ENCODE results near the gene EZR. TPM values are rescaled to one million over a fixed set of nuclear protein-coding genes. Genes with fewer than 3 reads are reported as not detected.
A peak's percentile ranks its signal among the peaks of the same experiment; 100 is the strongest.
"Not testable (repeated sequence)": the region's sequence is repeated elsewhere in the genome, so short reads cannot be mapped to it uniquely, and the experiment has no call there.

Gene EZR
- polyA plus RNA-seq, 3 donors from 2014 or later, result 129 to 153 (median 139) TPM

DNA sequence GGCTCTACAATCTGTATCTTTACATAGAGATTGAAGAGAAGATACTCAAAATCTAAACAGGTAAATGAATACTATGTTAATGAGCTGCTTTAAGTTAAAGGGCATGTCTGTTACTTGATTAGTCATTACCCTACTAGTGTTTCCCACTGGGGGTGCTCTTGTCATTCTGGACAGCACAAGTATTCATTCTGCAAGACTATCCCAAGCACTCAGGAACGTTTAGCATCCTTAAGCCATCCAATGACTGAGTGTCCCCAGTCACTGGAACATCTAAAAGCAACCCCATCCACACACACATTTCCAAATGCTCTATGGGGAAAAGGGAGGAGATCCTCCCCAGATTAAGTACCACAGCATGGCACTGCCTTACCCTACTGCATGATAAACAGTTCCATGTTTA, 25.7 kb downstream of the EZR start:
- H3K36me3 Mint-ChIP-seq, result no peaks in the 10 kb centered on the region
- peak; percentile 28 to 52 (median 40) for DNase-seq
- H3K27me3 Mint-ChIP-seq (ENCODE audit: low read depth in 3 of 3), result peaks cover 0 to 9% (median 0%) of the 10 kb centered on the region in 3 donors
- H3K4me1 Mint-ChIP-seq, result peaks cover 78 to 88% of the 10 kb centered on the region in 2 donors
- H3K27ac Mint-ChIP-seq, result peak overlapping the region in 4 of 6 donors; percentile 36 to 65 (median 47)
- peak overlapping the region in 2 of 5 donors; percentile 9 to 41 for H3K4me3 Mint-ChIP-seq
- H3K9me3 Mint-ChIP-seq, result no peaks in the 10 kb centered on the region

DNA sequence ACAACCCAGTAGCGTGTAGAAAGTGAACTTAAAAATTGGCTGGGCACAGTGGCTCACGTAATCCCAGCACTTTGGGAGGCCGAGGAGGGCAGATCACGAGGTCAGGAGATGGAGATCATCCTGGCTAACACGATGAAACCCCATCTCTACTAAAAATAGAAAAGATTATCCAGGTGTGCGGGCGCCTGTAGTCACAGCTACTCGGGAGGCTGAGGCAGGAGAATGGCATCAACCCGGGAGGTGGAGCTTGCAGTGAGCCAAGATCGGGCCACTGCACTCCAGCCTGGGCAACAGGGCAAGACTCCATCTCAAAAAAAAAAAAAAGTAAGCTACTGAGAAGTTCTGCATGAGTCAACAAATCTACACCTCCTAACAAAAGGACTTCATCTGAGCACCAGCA, 26.7 kb downstream of the EZR start:
- H3K4me3 Mint-ChIP-seq; H3K36me3 Mint-ChIP-seq; H3K27me3 Mint-ChIP-seq (ENCODE audit: low read depth in 3 of 3); DNase-seq; H3K9me3 Mint-ChIP-seq: not testable (repeated sequence)
- Mint-ChIP-seq H3K4me1 (peaks cover 77 to 80% of the 10 kb centered on the region in 2 donors), H3K27ac (peak overlapping the region in 5 of 6 donors; percentile 31 to 76 (median 42))

DNA sequence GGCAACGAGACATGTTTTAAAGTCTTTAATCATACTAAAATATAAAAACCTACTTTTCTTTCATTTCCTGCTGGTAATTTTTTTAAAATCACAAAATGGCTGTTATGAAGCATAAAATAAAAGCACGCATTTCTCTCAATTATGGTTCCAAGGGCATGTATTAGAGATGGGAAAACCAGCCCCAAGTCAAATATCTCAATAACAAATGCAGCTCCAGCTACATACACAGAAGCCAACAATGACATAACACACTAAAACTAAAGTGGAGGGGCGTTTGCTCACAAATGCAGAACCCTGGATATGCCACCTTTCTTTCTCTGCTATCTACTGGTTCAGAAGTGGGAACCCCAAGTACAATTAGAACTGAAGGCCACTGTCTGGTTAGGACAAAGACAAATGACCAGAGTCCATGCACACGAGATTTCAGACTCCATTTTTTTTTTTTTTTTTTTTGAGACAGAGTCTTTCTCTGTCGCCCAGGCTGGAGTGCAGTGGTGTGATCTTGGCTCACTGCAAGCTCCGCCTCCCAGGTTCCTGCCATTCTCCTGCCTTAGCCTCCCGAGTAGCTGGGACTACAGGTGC, 27.8 kb downstream of the EZR start:
- Mint-ChIP-seq H3K4me1 (peaks cover 66 to 73% of the 10 kb centered on the region in 2 donors), H3K27ac (peak overlapping the region; percentile 81 to 98 (median 96)), H3K9me3 (no peaks in the 10 kb centered on the region), H3K27me3 (ENCODE audit: low read depth in 3 of 3) (peaks cover 0 to 9% (median 0%) of the 10 kb centered on the region in 3 donors), H3K36me3 (peaks cover 4 to 14% (median 7%) of the 10 kb centered on the region in 3 donors), H3K4me3 (peak overlapping the region in 1 of 5 donors; percentile 35)
- DNase-seq, result no peak

DNA sequence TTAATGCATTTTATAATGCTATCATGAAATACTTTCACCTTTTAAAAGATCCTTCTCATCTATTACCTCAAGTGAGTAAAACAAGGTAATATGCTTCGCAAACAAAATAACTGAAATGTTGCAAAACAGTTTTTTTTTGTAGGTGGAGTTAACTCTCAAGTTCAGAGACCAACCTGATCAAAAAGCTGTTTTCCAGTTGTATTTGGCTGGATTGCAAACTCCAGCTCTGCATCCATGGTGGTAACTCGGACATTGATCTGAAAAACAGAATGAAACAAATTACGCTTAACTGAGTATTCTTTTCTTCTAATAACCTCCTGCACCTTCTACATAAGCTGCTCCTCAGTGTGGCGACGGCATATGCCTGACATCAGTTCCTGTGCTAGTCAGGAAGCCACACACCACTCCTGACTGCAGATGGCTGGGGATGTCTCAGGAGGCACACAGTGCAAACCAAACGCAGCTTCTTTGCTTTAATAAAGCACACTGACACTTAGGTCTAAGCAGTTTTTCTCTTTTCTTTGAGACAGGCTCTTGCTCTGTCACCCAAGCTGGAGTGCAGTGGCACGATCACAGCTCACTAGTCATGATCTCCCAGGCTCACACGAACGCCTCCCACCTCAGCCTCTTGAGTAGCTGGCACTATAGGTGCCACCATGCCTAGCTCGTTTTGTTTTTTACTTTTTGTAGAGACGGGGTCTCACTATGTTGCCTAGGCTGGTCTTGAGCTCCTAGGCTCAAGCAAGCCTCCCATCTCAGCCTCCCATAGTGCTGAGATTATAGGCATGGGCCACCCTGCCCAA, 29.9 kb downstream of the EZR start:
- no peaks in the 10 kb centered on the region for H3K9me3 Mint-ChIP-seq
- peak; percentile 67 to 75 (median 74) for DNase-seq
- peak overlapping the region; percentile 95 to 98 (median 97) for H3K27ac Mint-ChIP-seq
- peaks cover 48 to 53% of the 10 kb centered on the region in 2 donors for H3K4me1 Mint-ChIP-seq
- peaks cover 8 to 27% (median 9%) of the 10 kb centered on the region in 3 donors for H3K36me3 Mint-ChIP-seq
- H3K4me3 Mint-ChIP-seq, result peak overlapping the region; percentile 70 to 79 (median 78)
- H3K27me3 Mint-ChIP-seq (ENCODE audit: low read depth in 3 of 3), result peaks cover 0 to 9% (median 3%) of the 10 kb centered on the region in 3 donors

DNA sequence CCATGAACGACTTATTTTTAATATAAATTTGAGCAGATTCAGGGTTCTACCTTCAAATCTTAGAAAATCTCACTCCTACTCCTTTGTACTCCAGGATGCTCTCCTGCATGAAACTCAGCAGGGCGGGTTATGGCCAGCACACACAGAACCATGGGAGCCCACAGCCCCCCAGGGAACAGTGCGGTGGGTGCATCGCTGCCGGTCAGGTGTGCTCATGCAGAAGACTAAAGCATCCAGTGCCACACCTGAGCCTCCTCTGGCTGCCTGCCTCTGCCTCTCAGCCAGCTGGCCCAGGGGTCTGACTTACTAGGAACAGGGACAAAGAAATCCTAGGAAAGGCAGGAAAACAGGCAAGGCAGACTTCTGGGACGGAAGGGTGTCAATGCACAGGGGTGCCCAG, 31.8 kb downstream of the EZR start:
- no peak for DNase-seq
- peaks cover 35 to 36% of the 10 kb centered on the region in 2 donors for H3K4me1 Mint-ChIP-seq
- H3K36me3 Mint-ChIP-seq, result peaks cover 15 to 46% (median 23%) of the 10 kb centered on the region in 3 donors
- no peaks in the 10 kb centered on the region for H3K9me3 Mint-ChIP-seq
- peaks cover 0 to 13% (median 3%) of the 10 kb centered on the region in 3 donors for H3K27me3 Mint-ChIP-seq (ENCODE audit: low read depth in 3 of 3)
- H3K27ac Mint-ChIP-seq, result peak overlapping the region in 5 of 6 donors; percentile 40 to 80 (median 63)
- peak overlapping the region in 1 of 5 donors; percentile 30 for H3K4me3 Mint-ChIP-seq

DNA sequence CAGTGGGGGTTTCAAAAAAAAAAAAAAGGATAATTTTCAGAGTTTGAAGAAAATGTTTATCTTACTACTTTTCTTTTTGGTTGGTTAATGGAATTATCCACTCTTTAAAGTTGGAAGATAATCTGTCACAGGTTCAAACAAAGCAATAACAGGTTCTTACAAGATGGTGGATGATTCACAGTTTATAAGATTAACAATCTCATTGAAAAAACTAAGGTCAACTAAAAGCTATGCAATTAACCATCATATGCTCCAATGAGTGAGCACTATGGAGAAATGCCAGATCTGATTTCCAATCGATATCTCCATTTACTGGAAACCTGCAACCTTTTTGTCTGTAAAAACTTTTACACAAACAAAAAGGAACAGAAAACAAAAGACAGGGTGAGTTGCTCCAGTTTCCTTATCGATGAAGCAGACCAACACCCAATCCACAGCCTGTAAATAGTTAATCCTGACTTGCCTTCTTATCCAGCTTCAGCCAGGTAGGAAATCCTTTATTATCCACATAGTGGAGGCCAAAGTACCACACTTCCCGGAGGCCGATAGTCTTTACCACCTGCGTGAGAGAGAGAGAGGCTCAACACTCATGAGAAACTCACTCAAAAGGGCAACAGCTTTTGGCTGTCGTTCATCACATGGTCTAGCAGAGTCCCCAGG, 32.4 kb downstream of the EZR start:
- Mint-ChIP-seq H3K4me3 (no peak overlapping the region), H3K4me1 (peaks cover 35 to 36% of the 10 kb centered on the region in 2 donors), H3K9me3 (no peaks in the 10 kb centered on the region), H3K27me3 (ENCODE audit: low read depth in 3 of 3) (peaks cover 2 to 13% (median 3%) of the 10 kb centered on the region in 3 donors), H3K27ac (peak overlapping the region in 5 of 6 donors; percentile 5 to 49 (median 34)), H3K36me3 (peaks cover 15 to 50% (median 27%) of the 10 kb centered on the region in 3 donors)
- DNase-seq, result no peak

DNA sequence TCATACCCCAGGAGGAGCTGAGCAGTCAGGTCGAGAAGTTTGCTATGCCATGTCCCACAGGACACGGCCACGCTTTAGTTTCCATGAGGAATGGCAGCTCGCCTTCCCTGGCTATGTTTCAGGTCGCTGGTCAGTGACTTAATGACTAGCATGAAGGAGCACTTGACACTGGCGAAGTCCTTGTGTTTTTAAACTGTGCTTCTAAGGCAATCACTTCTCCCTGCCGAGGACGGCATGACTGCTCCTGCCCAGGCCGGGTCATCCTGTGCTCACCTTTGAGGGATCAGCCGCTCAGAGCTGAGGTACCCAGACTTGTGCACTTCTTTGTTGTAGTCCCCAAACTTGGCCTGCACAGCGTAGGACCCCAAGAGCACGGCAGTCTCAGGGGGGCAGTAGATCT, 34.1 kb downstream of the EZR start:
- Mint-ChIP-seq H3K9me3 (no peaks in the 10 kb centered on the region), H3K36me3 (peaks cover 23 to 66% (median 31%) of the 10 kb centered on the region in 3 donors), H3K4me3 (no peak overlapping the region), H3K27ac (peak overlapping the region in 1 of 6 donors; percentile 40), H3K4me1 (peaks cover 21% of the 10 kb centered on the region in 2 donors), H3K27me3 (ENCODE audit: low read depth in 3 of 3) (peaks cover 2 to 11% (median 3%) of the 10 kb centered on the region in 3 donors)
- no peak for DNase-seq

DNA sequence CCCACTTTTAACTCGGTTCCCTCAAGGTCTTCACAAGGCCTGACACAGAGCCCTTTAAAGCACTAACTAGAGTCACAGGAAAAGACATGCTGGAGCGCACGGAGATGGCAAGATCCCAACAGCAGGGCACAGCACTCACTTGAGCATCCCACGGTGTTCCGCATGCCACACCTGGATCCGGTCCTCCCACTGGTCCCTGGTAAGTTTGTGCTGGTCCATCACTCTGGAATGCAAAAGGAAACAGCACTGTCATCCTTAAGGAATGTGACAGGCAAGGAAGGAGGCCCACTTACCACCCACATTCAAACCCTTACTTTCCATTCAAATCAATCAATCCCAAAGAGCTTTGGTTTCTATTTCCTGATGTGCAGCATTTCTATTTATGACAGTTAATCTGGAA, 34.7 kb downstream of the EZR start:
- Mint-ChIP-seq H3K36me3 (peaks cover 23 to 66% (median 31%) of the 10 kb centered on the region in 3 donors), H3K9me3 (no peaks in the 10 kb centered on the region), H3K4me1 (peaks cover 15 to 16% of the 10 kb centered on the region in 2 donors), H3K27me3 (ENCODE audit: low read depth in 3 of 3) (peaks cover 2 to 7% (median 3%) of the 10 kb centered on the region in 3 donors), H3K4me3 (no peak overlapping the region), H3K27ac (peak overlapping the region in 4 of 6 donors; percentile 7 to 67 (median 38))
- DNase-seq, result no peak

DNA sequence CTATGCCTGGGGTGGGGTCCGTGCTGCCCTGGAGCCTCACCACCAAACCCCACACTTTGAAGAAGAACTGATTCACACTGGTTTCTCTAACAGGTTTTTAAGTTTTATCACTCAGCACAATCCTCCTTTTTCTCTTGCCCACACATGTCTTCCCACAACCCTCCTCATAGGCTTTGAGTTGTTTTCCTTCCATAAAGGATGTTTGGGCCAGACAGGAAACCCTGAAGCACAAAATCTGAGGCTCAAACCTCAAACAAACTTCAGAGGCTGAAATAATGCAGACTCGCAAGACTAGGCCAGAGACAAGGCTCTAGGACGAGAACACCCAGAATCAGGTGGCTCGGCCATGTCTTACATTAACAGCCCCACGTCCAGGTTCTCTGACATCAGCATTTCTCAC, 35.3 kb downstream of the EZR start:
- peak overlapping the region in 3 of 6 donors; percentile 34 to 49 (median 45) for H3K27ac Mint-ChIP-seq
- no peak overlapping the region for H3K4me3 Mint-ChIP-seq
- no peaks in the 10 kb centered on the region for H3K9me3 Mint-ChIP-seq
- H3K27me3 Mint-ChIP-seq (ENCODE audit: low read depth in 3 of 3), result peaks cover 2 to 6% (median 4%) of the 10 kb centered on the region in 3 donors
- DNase-seq, result no peak
- peaks cover 9 to 14% of the 10 kb centered on the region in 2 donors for H3K4me1 Mint-ChIP-seq
- H3K36me3 Mint-ChIP-seq, result peaks cover 25 to 70% (median 35%) of the 10 kb centered on the region in 3 donors

DNA sequence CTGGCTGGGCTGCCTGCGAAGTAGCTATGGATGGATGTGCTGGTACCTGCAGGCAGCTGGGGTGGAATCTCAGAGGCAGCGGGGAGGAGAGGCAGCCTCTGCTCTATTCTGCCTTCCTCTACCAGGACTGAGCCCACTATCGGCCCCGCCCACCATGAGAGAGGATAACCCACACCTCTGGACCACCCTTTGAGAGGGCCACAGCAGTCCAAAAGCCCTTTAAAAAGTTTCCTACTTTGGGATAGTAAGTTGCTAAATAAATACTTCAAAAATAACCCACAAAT, 36.1 kb downstream of the EZR start:
- DNase-seq, result no peak
- Mint-ChIP-seq H3K27me3 (ENCODE audit: low read depth in 3 of 3) (peaks cover 2 to 9% (median 6%) of the 10 kb centered on the region in 3 donors), H3K4me3 (no peak overlapping the region), H3K27ac (peak overlapping the region in 2 of 6 donors; percentile 29 to 40), H3K4me1 (peaks cover 3 to 17% of the 10 kb centered on the region in 2 donors), H3K36me3 (peaks cover 31 to 75% (median 37%) of the 10 kb centered on the region in 3 donors), H3K9me3 (no peaks in the 10 kb centered on the region)

DNA sequence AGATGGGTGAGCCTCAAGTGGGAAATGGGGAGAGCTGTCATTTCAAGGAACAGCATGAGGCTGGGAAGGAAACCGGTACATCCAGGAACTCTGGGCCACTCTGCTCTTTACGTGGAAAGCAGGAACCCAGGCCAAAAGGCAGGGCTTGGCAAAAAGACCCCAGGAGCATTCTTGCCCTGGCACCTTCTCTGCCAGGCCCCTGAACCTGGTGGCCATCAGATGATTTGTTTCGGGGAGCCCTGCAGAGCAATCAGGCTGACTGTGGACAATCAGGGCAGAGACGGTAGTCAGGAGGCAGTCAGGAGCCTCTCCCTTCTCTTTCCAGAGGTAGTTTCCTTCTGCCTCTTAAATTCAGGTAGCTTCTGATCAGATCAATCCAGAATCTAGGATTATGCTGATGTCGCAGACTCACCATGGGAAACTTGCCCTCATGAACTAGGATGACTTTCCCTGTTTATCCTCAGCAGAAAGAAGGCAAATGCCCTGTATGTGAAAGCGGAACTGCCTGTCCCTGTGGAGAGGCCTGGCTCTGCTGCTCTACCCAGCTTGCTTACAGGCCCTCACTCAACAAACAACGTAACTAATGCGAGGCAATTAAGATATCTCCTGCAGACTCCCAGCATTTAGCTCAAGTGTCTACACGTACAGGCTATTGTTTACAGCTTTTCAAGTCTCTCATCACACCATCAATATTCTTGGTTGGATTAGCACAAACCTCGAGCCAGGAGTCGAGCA, 36.6 kb downstream of the EZR start:
- H3K4me3 Mint-ChIP-seq, result no peak overlapping the region
- peak overlapping the region in 3 of 6 donors; percentile 50 to 93 (median 79) for H3K27ac Mint-ChIP-seq

DNA sequence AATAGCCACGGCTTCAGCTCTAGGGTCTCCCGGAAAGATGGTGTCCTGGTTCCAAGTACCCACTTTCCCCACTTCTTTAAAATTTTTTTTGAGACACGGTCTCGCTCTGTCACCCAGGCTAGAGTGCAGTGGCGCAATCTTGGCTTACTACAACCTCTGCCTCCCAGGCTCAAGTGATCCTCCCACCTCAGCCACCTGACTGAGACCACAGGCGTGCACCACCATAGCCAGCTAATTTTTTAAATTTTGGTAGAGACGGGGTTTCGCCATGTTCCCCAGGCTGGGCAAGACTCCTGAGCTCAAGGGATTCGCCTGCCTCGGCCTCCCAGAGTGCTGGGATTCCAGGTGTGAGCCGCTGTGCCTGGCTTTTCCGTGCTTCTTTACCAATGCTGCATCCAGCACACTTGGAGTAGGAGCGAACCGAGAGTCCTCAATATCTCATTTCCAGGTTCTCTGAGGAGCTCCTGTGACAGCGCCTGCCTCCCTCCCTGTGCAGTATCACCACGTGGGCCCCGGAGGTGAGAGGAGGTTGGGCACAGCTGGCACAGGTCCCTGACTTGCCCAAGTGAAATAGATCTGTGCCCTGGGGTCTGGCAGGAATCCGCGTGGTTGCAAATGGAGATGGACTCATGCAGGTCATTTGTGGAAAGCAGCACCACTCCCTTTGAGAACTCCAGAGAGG, 37.3 kb downstream of the EZR start:
- Mint-ChIP-seq H3K27me3 (ENCODE audit: low read depth in 3 of 3) (peaks cover 2 to 9% (median 6%) of the 10 kb centered on the region in 3 donors), H3K27ac (peak overlapping the region in 3 of 6 donors; percentile 50 to 93 (median 79)), H3K4me1 (peaks cover 3 to 19% of the 10 kb centered on the region in 2 donors), H3K36me3 (peaks cover 29 to 77% (median 40%) of the 10 kb centered on the region in 3 donors), H3K4me3 (no peak overlapping the region), H3K9me3 (no peaks in the 10 kb centered on the region)
- DNase-seq, result no peak

More for the DNA sequence above, 36.6 kb downstream of the EZR start:
- H3K4me1 Mint-ChIP-seq, result peaks cover 2 to 17% of the 10 kb centered on the region in 2 donors
- DNase-seq, result no peak
- no peaks in the 10 kb centered on the region for H3K9me3 Mint-ChIP-seq
- peaks cover 31 to 77% (median 37%) of the 10 kb centered on the region in 3 donors for H3K36me3 Mint-ChIP-seq
- H3K27me3 Mint-ChIP-seq (ENCODE audit: low read depth in 3 of 3), result peaks cover 2 to 9% (median 6%) of the 10 kb centered on the region in 3 donors
